NCI-H69 (cell line): Measurements from ENCODE around the gene EFHD2.
"Not testable (repeated sequence)": the region's sequence is repeated elsewhere in the genome, so short reads cannot be mapped to it uniquely, and the experiment has no call there.

Experiments
- DNase-seq: peaks from one replicate; lab custom pipeline; 2025; lab: John Stamatoyannopoulos, UW

The EFHD2 gene

DNA sequence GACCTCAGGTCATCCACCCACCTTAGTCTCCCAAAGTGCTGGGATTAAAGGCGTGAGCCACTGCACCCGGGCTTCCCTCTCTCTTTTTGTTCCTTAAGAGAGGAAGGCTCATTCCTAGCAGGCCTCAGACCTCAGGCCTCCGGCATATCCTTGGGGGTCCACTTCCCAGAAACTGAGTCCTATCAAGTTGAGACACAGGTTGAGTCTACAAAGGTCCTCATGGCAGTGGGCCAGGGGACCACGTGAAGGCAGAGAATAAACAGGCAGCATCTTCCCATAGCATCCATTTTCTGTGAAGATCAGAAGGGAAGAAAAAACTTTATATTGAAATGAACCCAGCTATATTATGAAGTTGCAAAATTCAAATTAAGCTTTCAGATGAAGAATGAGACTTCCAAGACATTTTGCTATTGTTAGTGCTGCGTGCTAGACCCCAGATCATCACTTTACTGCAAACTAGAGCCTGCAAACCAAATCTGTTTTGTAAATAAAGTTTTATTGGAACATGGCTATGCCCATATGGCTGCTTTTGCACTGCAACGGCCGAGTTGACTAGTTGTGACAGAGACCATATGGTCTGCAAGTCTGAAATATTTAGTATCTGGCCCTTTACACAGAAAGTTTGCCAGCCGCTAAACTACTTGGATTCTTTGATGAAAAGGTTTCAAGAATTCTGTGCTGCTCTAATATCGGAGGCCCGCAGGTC, 43.3 kb downstream of the EFHD2 start:
- no peak for DNase-seq

DNA sequence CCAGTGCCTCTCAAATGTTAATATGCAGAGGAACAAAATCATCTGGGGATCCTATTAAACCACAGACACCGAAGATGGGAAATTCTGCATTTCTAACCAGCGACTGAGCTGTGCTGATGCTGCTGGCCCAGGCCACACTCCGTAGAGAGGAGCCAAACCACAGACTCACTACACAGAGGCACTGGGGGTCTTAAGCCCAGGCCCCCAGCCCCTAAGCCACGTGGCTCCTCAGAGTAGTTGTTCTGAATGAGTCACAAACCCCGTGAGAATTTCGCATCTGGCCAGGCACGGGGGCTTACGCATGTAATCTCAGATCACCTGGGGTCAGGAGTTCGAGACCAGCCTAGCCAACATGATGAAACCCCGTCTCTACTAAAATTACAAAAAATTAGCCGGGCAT, 44.0 kb downstream of the EFHD2 start:
- no peak for DNase-seq

DNA sequence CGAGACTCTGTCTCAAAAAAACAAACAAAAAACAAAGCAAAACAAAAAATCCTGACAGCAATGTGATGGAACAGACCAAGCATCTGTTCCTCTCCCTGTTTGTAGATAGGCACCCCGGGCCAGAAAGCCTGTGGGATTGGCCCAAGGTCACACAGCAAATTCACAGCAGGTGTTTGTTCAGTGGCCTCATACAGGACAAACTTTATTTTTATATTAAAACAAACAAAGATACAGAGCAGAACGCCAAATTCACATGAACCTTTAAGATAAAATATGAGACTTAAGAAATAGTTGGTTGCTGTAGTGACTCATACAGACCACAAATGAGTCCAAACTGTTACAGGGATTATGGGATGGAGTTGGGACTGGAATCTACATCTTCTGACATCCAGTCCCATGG, 44.6 kb downstream of the EFHD2 start:
- no peak for DNase-seq

DNA sequence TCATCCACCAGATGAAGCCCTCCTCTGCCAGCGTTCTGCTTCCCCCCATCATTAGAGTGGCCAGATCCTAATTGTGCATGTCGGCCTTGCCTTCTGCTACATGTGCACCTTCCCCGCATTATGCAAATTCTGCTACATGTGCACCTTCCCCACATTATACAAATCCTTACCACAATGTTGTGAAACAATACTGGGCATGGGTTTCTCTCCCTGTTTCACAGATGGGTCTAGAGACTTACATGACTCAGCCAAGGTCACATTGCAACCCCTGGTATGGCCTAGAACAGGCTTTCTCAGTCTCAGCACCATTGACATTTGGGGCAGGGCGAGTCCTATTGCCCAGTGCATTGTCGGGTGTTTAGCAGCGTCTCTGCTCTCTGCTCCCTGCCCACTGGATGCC, 45.8 kb downstream of the EFHD2 start:
- DNase-seq = no peak

DNA sequence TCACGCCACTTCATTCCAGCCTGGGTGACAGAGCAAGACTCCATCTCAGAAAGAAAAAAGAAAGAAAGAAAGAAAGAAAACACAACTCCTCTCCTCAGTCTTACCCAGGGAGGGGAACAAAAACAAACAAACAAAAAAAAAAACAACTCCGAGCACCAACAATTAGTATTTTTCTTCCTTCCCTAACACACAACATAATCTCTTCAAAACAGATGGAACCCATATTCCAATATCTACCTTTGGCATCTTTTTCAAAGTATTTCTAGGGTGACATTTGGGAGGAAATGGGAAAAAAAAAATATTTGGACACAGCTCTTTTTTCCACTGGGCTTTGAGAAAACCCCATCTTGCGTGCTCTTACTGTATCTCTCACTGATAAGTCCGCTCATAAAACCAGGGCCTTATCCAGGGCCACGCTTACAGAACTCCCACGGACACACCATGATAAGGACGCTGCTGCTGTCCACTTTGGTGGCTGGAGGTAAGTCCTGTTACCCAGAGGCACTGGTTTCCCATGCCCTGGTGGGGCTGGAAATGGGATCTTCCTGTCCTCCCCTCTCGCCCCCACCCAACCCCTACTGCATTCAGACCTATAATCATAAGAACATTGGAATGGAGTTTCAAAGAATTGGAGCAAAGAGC, 46.7 kb downstream of the EFHD2 start, which contains the start of gene CELA2A:
Gene CELA2A (plus strand): TSS at position 420 of the 642 bp plus-strand sequence. CDS start 22 bp downstream, at position 442.
- no peak for DNase-seq

DNA sequence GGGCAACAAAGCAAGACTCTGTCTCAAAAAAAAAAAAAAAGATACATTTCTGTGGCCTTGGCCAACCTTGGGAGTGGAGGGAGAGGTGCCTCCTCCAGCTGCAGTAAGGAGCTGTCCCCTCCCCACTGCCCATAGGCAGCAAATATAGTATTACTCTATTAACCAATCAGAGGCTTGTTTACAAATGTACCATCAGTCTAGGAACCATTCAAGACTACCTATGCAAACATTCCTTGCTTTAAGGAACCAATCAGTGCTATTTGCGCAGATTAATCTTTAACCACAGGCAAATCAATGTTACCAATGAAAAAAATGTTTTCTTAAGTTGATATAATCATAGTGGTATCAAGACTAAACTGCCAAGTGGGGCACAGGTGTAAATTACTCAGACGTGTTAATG, 47.9 kb downstream of the EFHD2 start:
- DNase-seq = no peak

DNA sequence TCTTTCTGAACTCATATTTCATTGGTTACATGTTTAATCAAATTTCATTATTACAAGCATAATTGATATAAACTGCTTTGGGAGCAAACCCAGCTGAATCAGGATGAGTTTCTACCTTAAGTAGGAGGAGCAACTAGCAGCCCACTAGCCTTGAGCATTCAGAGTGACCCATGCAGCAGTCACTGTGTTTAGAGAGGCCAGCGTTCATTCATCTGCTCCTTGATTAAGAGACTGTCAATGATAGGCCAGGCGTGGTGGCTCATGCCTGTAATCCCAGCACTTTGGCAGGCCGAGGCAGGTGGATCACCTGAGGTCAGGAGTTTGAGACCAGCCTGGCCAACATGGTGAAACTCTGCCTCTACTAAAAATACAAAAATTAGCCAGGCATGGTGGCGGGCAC, 48.7 kb downstream of the EFHD2 start:
- DNase-seq = not testable (repeated sequence)

DNA sequence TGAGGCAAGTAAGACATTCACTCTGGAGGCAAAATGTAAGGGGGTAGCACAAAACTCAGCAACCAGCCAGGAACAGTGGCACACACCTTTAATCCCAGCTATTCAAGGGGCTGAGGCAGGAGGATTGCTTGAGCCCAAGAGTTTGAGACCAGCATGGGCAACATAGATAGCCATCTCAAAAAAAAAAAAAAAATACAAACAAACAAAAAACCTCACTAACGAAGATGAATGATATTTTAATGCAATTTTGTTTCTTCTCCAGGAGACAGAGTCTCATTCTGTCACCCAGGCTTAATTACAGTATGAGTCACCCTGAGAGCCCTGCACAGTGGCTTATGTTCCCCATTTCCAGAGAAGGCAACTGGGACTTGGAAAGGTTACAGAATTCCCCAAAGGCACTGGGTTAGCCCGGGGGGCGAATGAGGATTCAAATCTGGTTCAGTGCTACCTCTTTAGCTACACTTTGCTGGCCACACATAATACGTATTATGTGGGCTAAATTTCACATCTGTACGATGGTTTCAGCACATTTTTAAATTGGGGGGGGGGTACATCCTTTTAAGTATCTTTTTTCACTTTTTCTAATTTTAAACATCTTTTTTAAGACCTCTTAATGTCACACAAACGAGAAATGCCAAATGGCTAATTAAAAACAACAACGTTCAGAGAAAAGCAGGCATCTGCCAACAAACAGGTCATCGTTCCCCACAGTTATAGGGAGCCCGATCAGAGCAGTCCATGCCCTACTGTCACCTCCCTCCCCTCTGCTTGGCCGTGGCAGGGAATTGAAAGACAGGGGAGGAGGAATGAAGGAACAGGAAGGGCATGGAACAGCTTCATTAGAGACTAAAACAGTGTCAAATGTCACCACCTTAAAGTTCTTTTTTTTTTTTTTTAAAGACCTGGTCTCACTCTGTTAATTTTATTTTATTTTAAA, 50.4 kb downstream of the EFHD2 start:
- DNase-seq = peak; percentile 70

DNA sequence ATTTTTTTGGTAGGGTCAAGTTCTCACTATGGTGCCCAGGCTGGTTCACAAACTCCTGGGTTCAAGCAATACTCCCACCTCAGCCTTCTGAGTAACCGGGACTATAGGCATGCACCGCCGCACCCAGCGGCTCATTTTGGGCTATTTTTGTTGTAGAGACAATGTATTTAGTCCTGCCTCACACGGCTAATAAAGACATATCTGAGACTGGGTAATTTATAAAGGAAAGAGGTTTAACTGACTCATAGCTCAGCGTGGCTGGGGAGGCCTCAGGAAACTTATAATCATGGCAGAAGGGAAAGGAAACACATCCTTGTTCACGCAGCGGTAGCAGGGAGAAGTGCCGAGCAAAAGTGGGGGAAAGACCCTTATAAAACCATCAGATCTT, 51.0 kb downstream of the EFHD2 start:
- DNase-seq = no peak

DNA sequence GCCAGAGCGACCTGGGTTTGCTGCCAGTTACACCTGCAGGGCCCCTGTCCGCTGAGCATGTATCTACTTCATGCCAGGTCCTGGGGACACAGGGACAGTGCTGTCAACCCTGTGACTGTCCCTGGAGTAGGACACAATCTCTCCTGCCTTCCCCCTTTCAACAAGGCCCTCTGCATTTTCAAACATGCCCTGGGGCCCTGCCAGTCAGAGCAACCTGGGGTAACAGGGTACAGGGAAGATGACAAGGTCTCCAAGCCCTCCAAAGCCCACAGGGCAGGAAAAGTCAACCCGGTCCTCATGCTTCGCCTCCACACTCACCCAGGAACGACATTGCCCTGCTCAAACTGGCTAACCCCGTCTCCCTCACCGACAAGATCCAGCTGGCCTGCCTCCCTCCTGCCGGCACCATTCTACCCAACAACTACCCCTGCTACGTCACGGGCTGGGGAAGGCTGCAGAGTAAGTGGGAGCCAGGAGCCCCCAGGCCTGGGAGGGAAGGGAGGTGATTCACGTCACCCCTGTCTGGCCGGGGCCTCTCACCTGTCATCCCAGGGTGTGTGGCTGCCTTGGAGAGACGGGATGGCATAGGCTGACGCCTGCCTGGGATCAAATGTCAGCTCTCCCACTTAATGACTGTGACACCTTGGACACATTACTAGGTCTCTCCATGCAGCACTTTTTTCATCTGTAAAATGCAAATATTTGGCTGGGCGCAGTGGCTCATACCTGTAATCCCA, 53.5 kb downstream of the EFHD2 start:
- DNase-seq = peak; percentile 12

DNA sequence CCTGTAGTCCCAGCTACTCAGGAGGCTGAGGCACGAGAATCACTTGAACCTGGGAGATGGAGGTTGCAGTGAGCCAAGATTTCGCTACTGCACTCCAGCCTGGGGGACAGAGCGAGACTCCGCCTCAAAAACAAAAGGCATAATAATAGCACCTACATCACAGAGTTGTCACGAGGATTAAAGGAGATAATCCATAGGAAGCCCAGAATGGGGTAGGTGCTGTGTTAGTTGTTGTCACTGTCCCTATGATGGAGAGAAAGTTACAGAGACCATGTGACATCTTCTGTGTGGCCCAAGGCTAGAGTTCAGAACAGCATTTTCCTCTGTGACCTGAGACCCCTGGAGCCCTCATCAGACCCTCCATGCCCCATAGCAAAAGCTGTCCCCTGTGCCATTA, 54.2 kb downstream of the EFHD2 start:
- not testable (repeated sequence) for DNase-seq

DNA sequence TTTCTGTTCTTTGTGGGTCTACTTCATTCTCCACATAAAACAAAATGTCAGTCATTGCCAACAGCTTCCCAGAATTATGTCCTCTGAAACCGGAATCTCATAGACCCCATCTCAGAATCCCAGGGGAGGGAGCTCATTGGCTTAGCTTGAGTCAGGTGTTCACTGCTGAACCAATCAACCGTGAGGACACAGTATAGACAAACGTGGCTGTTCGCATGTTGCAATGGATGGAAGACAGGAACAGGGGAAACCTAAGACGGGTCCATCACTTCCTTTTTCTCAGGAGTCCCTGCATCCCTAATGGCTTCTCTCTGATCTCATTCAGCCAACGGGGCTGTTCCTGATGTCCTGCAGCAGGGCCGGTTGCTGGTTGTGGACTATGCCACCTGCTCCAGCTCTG, 56.0 kb downstream of the EFHD2 start:
- no peak for DNase-seq

DNA sequence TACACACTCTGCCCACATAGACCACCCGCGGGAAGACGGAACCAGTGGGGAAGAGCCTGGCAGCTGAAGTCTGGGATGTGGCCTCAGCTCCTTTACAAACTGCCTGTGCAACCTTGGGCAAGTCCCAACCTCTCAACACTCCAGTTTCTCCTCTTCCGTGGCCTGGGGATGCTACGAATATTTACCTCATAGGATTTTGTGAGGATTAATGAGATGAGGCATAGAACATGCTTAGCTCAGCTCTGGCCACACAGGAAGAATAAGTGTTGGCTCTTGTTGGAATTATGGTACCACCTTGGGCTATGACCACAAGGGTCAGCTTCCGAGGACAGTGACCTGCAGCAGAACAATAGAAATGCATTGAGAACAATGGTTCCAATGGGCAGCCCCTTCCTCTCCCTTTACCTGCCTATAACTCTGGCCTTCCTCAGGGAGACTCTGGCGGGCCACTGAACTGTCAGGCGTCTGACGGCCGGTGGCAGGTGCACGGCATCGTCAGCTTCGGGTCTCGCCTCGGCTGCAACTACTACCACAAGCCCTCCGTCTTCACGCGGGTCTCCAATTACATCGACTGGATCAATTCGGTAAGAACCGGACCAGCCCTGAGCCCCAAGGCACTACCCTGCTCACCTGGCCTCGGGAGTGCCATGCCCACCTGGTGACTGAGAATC, 57.4 kb downstream of the EFHD2 start:
- DNase-seq = not testable (repeated sequence)

DNA sequence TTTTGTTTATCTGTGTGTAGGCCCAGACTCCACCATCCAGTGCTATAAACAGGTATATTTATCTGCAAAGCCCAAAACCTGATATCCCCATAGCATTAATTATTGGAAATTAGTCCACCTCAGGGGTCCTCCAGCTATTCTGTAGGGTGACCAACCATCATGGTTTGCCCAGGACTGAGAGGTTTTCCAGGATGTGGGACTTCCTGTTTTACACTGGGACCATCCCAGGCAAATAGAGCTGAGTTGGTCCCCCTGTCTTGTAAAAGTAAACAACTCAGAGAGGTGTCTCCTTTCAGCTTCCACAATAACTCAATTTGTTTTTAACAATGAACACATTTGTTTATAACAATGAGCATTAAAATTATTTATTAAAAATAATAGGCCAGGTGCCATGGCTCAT, 58.5 kb downstream of the EFHD2 start:
- DNase-seq = no peak

DNA sequence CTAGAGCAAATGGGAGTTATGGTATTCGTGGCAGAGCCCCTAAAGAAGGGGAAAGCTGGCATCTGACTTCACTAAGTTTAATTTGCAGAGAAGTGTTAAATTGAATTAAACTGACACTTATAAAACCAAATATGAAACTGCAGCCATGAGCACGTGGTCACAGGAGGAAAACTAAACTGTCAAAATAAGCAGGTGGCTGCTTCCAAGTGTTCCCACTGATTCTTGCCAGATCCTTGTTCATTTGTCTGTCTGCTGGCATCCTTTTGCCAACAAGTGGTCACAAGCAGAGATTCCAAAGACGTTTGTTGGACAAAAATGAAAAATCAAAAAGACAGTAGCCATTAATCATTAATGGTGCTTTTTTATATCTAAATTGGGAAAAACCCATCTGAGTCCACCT, 59.7 kb downstream of the EFHD2 start:
- no peak for DNase-seq

DNA sequence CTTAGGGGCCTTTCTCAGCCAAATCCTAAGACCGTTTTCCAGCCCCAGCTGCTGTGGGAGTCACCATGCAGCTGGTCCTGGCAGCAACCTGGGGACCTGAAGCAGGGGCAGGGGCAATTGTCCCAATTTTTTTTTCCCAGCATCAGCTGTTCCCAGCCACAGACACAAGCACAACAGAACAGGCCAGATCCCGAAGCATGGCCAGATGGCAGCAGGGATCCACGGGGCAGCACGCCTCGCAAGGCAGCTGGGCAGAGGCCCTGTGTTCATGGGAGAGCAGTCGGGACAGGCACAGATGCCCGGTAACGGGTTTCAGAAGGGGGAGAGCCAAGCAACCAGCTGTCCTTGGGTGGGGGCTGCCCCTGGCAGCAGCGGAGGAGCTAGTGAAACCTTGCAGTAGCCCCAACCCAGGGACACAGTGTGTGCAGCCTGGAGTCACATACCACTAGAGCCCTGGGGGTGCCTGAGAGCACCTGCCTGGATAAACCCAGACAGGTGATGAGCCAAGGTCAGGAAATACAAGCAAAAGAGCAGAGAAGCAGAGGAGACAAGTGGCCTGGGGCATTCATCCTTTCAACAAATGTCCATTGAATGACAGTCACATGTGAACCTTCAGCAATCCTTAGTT, 60.2 kb downstream of the EFHD2 start:
- not testable (repeated sequence) for DNase-seq

DNA sequence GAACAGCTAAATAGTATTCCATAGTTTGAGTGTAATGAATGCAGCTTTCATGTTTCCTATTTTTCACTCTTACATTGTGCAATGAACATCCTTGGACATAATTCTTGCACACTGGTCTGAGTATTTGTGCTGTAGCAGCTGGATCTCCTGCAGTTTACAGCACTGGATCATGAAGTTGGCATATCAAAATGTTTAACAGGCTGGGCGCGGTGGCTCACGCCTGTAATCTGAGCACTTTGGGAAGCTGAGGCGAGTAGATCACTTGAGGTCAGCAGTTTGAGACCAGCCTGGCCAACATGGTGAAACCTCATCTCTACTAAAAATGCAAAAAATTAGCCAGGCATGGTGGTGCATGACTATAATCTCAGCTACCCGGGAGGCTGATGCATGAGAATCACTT, 61.4 kb downstream of the EFHD2 start:
- not testable (repeated sequence) for DNase-seq

DNA sequence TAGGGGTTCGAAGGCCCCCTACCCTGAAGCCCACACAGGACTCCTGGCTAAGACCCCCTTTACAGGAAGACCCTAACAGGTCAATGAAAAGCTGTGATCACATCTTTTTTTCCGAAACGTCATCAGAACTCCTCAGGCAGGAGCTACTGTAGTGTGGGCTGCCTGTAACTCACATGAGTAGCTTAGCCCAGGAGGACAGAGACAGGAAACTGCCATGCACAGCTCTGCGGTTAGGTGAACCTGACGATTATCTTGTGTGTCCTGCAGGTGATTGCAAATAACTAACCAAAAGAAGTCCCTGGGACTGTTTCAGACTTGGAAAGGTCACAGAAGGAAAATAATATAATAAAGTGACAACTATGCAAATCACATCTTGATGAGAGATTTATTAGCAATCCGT, 62.0 kb downstream of the EFHD2 start:
- DNase-seq = not testable (repeated sequence)

DNA sequence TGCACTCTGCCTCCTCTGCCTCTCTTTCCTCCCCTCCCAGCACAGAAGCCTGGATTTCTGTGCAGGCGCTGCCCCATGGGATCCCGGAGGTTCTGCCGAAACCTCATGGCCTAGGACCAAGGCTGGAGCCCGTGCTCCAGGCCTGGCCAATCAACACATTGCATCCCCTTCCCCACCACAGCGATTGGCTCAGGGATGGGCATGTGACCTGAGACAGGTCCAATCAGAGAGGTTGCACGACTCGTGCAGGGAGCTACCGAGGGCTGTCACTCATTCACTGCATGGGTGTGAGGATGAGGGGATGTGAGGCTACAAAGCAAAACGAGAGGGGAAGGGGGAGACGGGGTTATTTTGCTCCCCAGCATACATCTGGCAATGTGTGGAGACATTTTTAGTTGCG, 62.9 kb downstream of the EFHD2 start:
- no peak for DNase-seq

DNA sequence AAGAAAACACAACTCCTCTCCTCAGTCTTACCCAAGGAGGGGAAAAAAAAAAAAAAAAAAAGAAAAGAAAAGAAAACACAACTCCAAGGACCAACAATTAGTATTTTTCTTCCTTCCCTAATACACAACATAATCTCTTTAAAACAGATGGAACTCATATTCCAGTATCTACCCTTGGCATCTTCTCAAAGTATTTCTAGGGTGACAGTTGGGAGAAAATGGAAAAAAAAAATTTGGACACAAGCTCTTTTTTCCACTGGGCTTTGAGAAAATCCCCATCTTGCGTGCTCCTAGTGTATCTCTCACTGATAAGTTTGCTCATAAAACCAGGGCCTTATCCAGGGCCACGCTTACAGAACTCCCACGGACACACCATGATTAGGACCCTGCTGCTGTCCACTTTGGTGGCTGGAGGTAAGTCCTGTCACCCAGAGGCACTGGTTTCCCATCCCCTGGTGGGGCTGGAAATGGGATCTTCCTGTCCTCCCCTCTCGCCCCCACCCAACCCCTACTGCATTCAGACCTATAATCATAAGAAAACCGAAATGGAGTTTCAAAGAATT, 66.1 kb downstream of the EFHD2 start, which contains the start of gene CELA2B:
Gene CELA2B (plus strand): TSS at position 353 of the 563 bp plus-strand sequence. CDS start 22 bp downstream, at position 375.
- DNase-seq = no peak
